GM18517 (cell line): ENCODE results near the gene TPRKB.
A peak's percentile ranks its signal among the peaks of the same experiment; 100 is the strongest.
"Not testable (repeated sequence)": the region's sequence is repeated elsewhere in the genome, so short reads cannot be mapped to it uniquely, and the experiment has no call there.

Experiments
- ATAC-seq: cut with Tn5 transposase; IDR thresholded peaks from one replicate; pipeline ENCODE4 v1.9.1; 2021; ENCODE audit warnings: mild to moderate bottlenecking, moderate library complexity; ENCODE audit not compliant: unreplicated experiment

TPRKB gene

GRCh38 chr2:73736855-73737779 is at the start of gene TPRKB:
Gene TPRKB (minus strand): TSS chr2:73737345. CDS start chr2:73734569, 2,776 bp downstream.
- peak; percentile 89 for ATAC-seq

- ATAC-seq, result not testable (repeated sequence)
Observed at GRCh38 chr2:73783883-73784282, 46.7 kb upstream of the TPRKB start, which contains the start of gene C2orf78. Gene C2orf78 (plus strand): TSS chr2:73784183. CDS start chr2:73784310, 127 bp downstream.

GRCh38 chr2:73783402-73783801 is 46.3 kb upstream of the TPRKB start:
- ATAC-seq, result not testable (repeated sequence)

GRCh38 chr2:73780237-73780582 is 43.1 kb upstream of the TPRKB start:
- no peak for ATAC-seq

GRCh38 chr2:73779467-73780236 is 42.5 kb upstream of the TPRKB start, which contains the start of gene DUSP11:
Gene DUSP11 (minus strand): TSS chr2:73780103. CDS start chr2:73779974, 129 bp downstream.
- peak; percentile 99 for ATAC-seq

- ATAC-seq, result not testable (repeated sequence)
Observed at GRCh38 chr2:73778867-73779466, 41.8 kb upstream of the TPRKB start.

GRCh38 chr2:73776869-73777519 is 39.8 kb upstream of the TPRKB start:
- no peak for ATAC-seq

- ATAC-seq, result no peak
Observed at GRCh38 chr2:73776381-73776780, 39.2 kb upstream of the TPRKB start.

- no peak for ATAC-seq
Observed at GRCh38 chr2:73772819-73773218, 35.7 kb upstream of the TPRKB start.

GRCh38 chr2:73770725-73771124 is 33.6 kb upstream of the TPRKB start:
- no peak for ATAC-seq

- no peak for ATAC-seq
Observed at GRCh38 chr2:73766994-73767393, 29.8 kb upstream of the TPRKB start.

GRCh38 chr2:73766349-73766748 is 29.2 kb upstream of the TPRKB start:
- ATAC-seq, result no peak

- ATAC-seq, result no peak
Observed at GRCh38 chr2:73764945-73765344, 27.8 kb upstream of the TPRKB start.

GRCh38 chr2:73762571-73762970 is 25.4 kb upstream of the TPRKB start:
- no peak for ATAC-seq

GRCh38 chr2:73759904-73760303 is 22.8 kb upstream of the TPRKB start:
- ATAC-seq, result no peak

GRCh38 chr2:73759285-73759764 is 22.2 kb upstream of the TPRKB start:
- no peak for ATAC-seq

GRCh38 chr2:73754332-73754731 is 17.2 kb upstream of the TPRKB start:
- not testable (repeated sequence) for ATAC-seq

GRCh38 chr2:73749314-73749713 is 12.2 kb upstream of the TPRKB start:
- no peak for ATAC-seq

- no peak for ATAC-seq
Observed at GRCh38 chr2:73746877-73747208, 9.7 kb upstream of the TPRKB start.

GRCh38 chr2:73746015-73746876 is 9.1 kb upstream of the TPRKB start:
- ATAC-seq, result no peak
